GM12891 (cell line): ENCODE data around the gene GRHL1. TPM values are rescaled to one million over a fixed set of nuclear protein-coding genes. Genes with fewer than 3 reads are reported as not detected.
"Not testable (repeated sequence)": the region's sequence is repeated elsewhere in the genome, so short reads cannot be mapped to it uniquely, and the experiment has no call there.

Source experiments
- DNase-seq: peaks from one replicate; pipeline ENCODE4 v3.0.0; 2011; ENCODE audit warnings: low spot score; ENCODE audit not compliant: insufficient read length
- FAIRE-seq: peaks from 2 replicates; lab custom pipeline; 2011; peaks lifted over from hg19 to GRCh38; lab: Jason Lieb, UNC
- PAX5 ChIP-seq: IDR thresholded peaks from 2 replicates; pipeline ENCODE4 v1.6.1; 2011; ENCODE audit warnings: low read length, moderate library complexity, mild to moderate bottlenecking; ENCODE audit not compliant: insufficient read depth, severe bottlenecking
- POLR2A ChIP-seq: IDR thresholded peaks from 2 replicates; pipeline ENCODE4 v1.6.1; 2011; ENCODE audit warnings: low read depth, low read length, control low read depth
- POLR2AphosphoS5 ChIP-seq: IDR thresholded peaks from 2 replicates; pipeline ENCODE4 v1.6.1; 2011; ENCODE audit warnings: low read depth, low read length, control low read depth
- POU2F2 ChIP-seq: IDR thresholded peaks from 2 replicates; pipeline ENCODE4 v1.6.1; 2011; ENCODE audit warnings: low read depth, mild to moderate bottlenecking, control low read depth, low read length, moderate library complexity
- SPI1 ChIP-seq: IDR thresholded peaks from 2 replicates; pipeline ENCODE4 v1.6.1; 2011; ENCODE audit warnings: low read depth, low read length, control low read depth
- TAF1 ChIP-seq: IDR thresholded peaks from 2 replicates; pipeline ENCODE4 v1.6.1; 2011; ENCODE audit warnings: low read depth, low read length, control low read depth
- polyA plus RNA-seq: library from polyadenylated mRNA; unstranded; fragments of >200 nt; gene quantifications from one replicate; pipeline ENCODE4 v1.2.1, GENCODE V29; 2012; ENCODE audit warnings: low read depth, missing spikeins, inconsistent platforms; ENCODE audit not compliant: missing spikeins

The GRHL1 gene
- polyA plus RNA-seq = 0.13 TPM

GRCh38 chr2:9951522-9952285 lies at the start of gene GRHL1:
GRHL1 (plus strand) TSS chr2:9951693; CDS start chr2:9951834, 141 bp downstream.
- TF ChIP-seq POLR2A (no peak), PAX5 (no peak), POLR2AphosphoS5 (no peak), TAF1 (no peak), SPI1 (no peak)
- DNase-seq (peak; percentile 99), FAIRE-seq (no peak)

- no peak for TF ChIP-seq PAX5
- no peak for TF ChIP-seq SPI1
- TF ChIP-seq POU2F2 = no peak
- no peak for TF ChIP-seq POLR2AphosphoS5
- TF ChIP-seq POLR2A = no peak
- no peak for TF ChIP-seq TAF1
- FAIRE-seq = no peak
- no peak for DNase-seq
Observed at GRCh38 chr2:9905413-9905812, 46.1 kb upstream of the GRHL1 start.

GRCh38 chr2:9907402-9907801 lies 44.1 kb upstream of the GRHL1 start:
- no peak for DNase-seq
- no peak for FAIRE-seq
- TF ChIP-seq POLR2AphosphoS5 = no peak
- no peak for TF ChIP-seq TAF1
- no peak for TF ChIP-seq POLR2A
- TF ChIP-seq PAX5 = no peak
- TF ChIP-seq POU2F2 = no peak
- no peak for TF ChIP-seq SPI1

- TF ChIP-seq TAF1 = no peak
- no peak for TF ChIP-seq POLR2A
- TF ChIP-seq PAX5 = no peak
- no peak for TF ChIP-seq POLR2AphosphoS5
- no peak for TF ChIP-seq POU2F2
- TF ChIP-seq SPI1 = no peak
- no peak for FAIRE-seq
- no peak for DNase-seq
Observed at GRCh38 chr2:9908639-9909038, 42.9 kb upstream of the GRHL1 start.

GRCh38 chr2:9909106-9909505 lies 42.4 kb upstream of the GRHL1 start:
- TF ChIP-seq TAF1 (no peak), SPI1 (no peak), POU2F2 (no peak), PAX5 (no peak), POLR2A (no peak), POLR2AphosphoS5 (no peak)
- FAIRE-seq = no peak

GRCh38 chr2:9910699-9911098 lies 40.8 kb upstream of the GRHL1 start:
- FAIRE-seq (peak; percentile 20), DNase-seq (no peak)
- TF ChIP-seq POLR2AphosphoS5 (no peak), TAF1 (no peak), POU2F2 (no peak), SPI1 (no peak), POLR2A (no peak), PAX5 (no peak)

More at GRCh38 chr2:9909106-9909505, 42.4 kb upstream of the GRHL1 start:
- no peak for DNase-seq

- DNase-seq (no peak), FAIRE-seq (no peak)
- TF ChIP-seq PAX5 = no peak
- TF ChIP-seq POLR2A = no peak
- no peak for TF ChIP-seq POLR2AphosphoS5
- no peak for TF ChIP-seq SPI1
- TF ChIP-seq POU2F2 = no peak
- no peak for TF ChIP-seq TAF1
Observed at GRCh38 chr2:9912468-9912867, 39.0 kb upstream of the GRHL1 start.

- TF ChIP-seq PAX5 (peak; percentile 27), POLR2AphosphoS5 (no peak), SPI1 (no peak), TAF1 (no peak), POU2F2 (peak; percentile 89; the same call in 1 of the 2 replicates), POLR2A (no peak)
- DNase-seq (peak; percentile 30), FAIRE-seq (peak; percentile 87)
Observed at GRCh38 chr2:9914384-9915065, 37.0 kb upstream of the GRHL1 start.

- no peak for TF ChIP-seq PAX5
- no peak for TF ChIP-seq POLR2A
- TF ChIP-seq TAF1 = no peak
- TF ChIP-seq POLR2AphosphoS5 = no peak
- TF ChIP-seq POU2F2 = no peak
- no peak for TF ChIP-seq SPI1
- FAIRE-seq (no peak), DNase-seq (no peak)
Observed at GRCh38 chr2:9918275-9918674, 33.2 kb upstream of the GRHL1 start.

GRCh38 chr2:9919512-9919911 lies 32.0 kb upstream of the GRHL1 start:
- FAIRE-seq (no peak), DNase-seq (no peak)

GRCh38 chr2:9927020-9927419 lies 24.5 kb upstream of the GRHL1 start:
- FAIRE-seq, DNase-seq: not testable (repeated sequence)

More at GRCh38 chr2:9919512-9919911, 32.0 kb upstream of the GRHL1 start:
- no peak for TF ChIP-seq POLR2AphosphoS5
